Measurements from ENCODE around the gene PDE6H.

Gene PDE6H

DNA sequence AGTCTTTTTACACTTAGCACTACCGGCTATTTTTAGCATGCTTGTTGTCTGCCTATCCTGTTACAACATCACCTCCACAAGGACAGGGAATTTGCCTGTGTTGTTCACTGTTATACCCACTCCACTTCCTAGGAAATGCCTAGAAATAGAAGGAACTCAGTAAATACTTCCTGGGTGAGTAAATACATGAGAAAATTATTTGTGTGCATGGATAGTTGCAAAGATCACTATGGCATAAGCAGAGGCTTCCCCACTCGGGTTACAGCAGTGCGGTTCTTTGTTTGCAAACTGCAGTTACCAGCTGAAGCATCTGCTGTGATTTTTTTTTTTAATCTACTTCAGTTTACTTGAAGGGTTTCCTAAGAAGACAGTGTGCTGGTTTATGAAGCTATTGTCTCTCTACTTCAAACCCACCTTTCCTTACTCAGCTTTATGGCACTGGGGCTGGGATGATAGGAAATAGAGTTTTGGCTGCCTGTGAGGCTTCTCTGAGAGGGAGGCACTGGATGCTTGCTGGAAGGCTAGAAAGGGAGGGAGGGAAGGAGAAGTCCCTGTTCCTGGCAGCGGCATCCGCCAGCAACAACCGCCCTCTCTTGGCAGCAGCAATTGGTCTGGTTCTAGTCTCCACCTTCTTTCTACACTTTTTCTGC is 29.0 kb downstream of the PDE6H start:
- DNase-seq (ENCODE audit: low read depth in 2 of 2) = no peak

DNA sequence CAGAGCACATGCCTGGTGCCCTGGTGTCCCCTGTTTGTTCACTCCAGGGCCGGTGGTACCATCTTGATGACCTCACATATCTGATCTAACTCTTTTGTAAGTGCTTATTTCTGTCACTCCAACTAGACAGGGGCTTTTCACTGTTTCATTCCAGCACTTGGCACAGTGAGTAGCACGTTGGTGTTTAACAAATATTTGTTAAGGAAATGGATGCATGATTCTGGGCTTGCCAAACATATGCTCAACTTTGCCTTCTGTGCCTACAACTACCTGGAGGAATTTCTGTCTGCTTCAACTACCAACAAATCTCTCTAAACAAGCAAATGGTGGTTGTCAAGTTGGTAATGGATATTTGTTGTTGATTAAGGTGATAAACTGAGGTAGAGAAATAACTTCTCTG is 31.6 kb downstream of the PDE6H start:
- no peak for DNase-seq (ENCODE audit: low read depth in 2 of 2)

DNA sequence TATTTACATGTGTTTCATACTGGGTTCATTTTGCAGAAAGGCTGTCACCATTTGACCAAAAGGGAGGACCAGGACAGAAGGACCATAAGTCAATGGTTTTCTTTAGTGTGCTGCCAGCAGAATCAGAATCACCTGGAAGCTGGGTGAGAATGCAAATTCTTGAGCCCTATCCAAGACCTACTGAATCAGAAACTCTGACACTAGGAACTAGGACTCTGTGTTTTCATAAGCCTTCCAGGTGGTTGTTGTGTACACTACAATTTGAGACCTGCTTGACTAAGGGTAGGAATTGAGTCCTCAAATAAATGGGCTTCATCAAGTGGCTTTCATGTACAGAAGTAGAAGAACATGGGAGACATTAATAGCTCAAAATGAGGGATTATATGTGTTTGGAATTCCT is 32.2 kb downstream of the PDE6H start:
- no peak for DNase-seq (ENCODE audit: low read depth in 2 of 2)

DNA sequence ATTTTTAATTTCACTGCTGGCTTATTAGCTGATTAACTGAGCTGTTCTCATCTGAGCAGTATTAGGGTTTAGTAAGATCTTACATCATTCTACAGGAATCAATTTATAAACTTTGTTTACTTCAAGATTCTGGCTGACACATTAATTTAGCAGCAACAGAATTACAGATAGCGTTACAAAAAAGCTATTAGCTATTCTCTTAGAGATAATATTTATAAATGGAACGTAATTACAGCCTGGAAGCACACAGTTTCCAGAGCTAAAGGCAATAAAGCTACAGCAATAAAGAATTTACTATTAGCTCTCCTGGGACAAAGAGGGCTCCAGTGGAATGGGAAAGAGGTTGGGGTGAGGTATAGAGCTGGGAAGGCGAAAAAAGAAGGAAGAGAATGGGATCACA is 34.7 kb downstream of the PDE6H start:
- no peak for DNase-seq (ENCODE audit: low read depth in 2 of 2)

DNA sequence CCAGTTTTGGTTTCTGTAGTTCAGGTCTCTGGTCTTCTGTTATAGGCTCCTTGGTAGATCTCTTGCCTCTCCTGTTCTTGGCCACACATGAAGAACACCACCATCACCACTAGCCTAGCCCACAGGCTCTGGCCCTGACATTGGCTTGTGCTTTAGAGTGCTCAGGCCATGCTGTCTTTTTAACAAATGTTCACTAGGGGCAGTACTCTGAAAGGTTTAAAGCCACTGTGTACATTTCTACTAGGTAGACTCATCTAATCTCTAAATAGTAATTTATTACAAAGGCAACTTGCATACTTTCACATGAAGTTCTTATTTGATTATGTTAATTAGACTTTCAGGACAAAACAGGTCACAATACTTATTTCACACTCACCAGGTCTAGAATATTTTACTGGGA is 38.3 kb downstream of the PDE6H start:
- DNase-seq (ENCODE audit: low read depth in 2 of 2) = no peak

DNA sequence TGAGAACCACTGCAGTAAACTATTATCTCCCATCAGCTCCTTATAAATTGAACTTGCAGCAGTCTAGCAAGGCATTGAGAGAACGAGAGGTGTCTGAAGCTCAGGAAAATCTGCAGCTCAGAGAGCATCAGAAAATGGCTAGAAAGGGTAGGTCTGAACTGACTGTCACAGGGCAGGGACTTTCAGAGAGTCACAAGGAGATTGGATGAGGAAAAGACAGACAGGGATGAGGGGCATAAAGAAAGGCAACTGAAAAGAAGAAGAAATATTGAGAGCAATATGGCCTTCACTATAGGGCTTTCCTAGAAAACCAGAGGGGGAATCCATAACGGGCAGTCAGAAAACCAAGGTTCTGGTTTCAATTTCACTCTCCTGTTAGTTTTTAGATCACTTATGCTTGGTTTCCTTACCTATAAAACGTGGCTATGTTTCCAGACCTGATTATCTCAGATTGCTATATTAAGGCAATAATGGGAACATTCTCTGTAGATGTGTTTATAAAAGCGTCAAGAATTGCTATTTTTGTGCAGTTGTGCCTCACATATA is 40.9 kb downstream of the PDE6H start:
- no peak for DNase-seq (ENCODE audit: low read depth in 2 of 2)

DNA sequence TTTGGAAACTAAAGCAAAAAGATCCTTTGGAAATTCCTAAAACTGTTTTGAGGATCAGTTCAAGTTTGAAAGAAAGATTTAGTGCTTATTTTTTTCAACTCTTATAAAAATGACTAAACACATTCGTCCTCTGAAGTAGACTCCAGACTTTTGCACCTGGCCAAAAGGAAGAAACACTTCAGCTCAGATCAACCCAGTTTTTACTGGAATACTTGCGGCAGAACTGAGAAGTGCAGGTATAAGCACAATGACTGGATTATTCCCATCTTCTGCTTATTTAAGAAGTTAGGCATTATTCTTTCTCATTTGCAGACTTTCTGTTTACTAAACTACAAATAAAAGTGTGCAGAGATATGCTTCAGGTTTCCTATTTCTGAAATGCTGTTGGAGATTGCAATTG is 41.9 kb downstream of the PDE6H start:
- no peak for DNase-seq (ENCODE audit: low read depth in 2 of 2)

DNA sequence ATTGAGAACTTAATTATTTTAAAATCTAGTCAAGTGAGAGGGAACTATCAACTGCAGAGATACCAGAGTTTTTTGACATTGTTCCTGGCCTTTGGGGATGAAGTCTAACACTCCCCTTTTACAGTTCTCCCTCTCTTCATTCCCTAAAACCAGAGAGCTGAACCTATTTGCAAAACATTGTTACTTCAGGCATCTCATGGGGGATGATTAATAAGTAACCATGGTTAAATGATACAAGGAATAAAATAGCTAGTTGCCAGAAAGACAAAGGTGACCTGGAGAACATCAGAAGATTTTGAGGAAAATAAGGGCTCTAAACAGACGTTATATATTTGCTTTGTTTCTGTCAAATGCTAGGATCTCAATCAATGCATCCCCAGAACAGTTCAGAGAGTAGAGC is 42.3 kb downstream of the PDE6H start:
- no peak for DNase-seq (ENCODE audit: low read depth in 2 of 2)

DNA sequence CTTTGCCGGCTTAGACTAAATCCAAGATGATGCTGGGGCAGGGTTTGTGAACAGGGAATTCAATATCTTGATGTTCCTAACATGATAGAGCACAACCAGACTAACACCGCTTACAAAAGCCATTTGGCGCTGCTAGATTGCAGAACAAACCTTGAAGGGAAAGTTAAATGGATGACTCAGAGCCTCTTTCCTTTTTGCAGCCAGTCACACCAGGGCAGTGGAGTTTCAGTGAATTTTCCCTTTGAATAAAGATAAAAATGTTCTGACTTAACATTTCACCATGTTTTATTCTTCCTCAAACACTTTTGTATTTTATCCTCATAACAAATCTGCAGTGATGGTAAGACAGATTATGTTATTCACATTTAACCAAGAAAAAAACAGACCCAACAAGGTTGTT is 47.3 kb downstream of the PDE6H start:
- no peak for DNase-seq (ENCODE audit: low read depth in 2 of 2)

All from stimulated activated CD4-positive, alpha-beta T cell treated with anti-CD3 and anti-CD28 coated beads, Interleukin-15, amount 100 ng/mL, for 48 hours (primary cell).